Epithelial cell of esophagus (primary cell): ENCODE measurements around the gene CARMIL1.

Experiments used
- DNase-seq: peaks from one replicate; pipeline ENCODE4 v3.0.0; 2010; ENCODE audit warnings: low read depth
- H3K4me3 ChIP-seq: 2 replicates; pipeline ENCODE4 v1.5.1; 2011; ENCODE audit warnings: mild to moderate bottlenecking, low read length, control low read depth
- CTCF ChIP-seq: IDR thresholded peaks from 2 replicates; pipeline ENCODE4 v1.5.1; 2011; ENCODE audit warnings: low read depth, mild to moderate bottlenecking, low read length, control low read depth, inconsistent platforms; ENCODE audit not compliant: insufficient read depth; ENCODE audit errors: missing control alignments

CARMIL1 gene

GRCh38 chr6:25346064-25346463, 66.9 kb downstream of the CARMIL1 start:
- no peak for TF ChIP-seq CTCF
- no peak for DNase-seq
- no peak overlapping the region for H3K4me3 ChIP-seq

GRCh38 chr6:25350573-25350972, 71.4 kb downstream of the CARMIL1 start:
- H3K4me3 ChIP-seq: no peak overlapping the region
- DNase-seq: no peak
- TF ChIP-seq CTCF: no peak

GRCh38 chr6:25351485-25351884, 72.3 kb downstream of the CARMIL1 start:
- DNase-seq: no peak
- no peak overlapping the region for H3K4me3 ChIP-seq
- no peak for TF ChIP-seq CTCF

- TF ChIP-seq CTCF: no peak
- no peak for DNase-seq
- no peak overlapping the region for H3K4me3 ChIP-seq
Measured at GRCh38 chr6:25352285-25352684, 73.1 kb downstream of the CARMIL1 start.

GRCh38 chr6:25354078-25354932, 75.1 kb downstream of the CARMIL1 start:
- no peak for TF ChIP-seq CTCF
- no peak for DNase-seq
- no peak overlapping the region for H3K4me3 ChIP-seq

- no peak for TF ChIP-seq CTCF
- no peak overlapping the region for H3K4me3 ChIP-seq
- DNase-seq: peak; percentile 87
Measured at GRCh38 chr6:25359191-25359861, 80.2 kb downstream of the CARMIL1 start.
